Umbilical cord (tissue), 2 donors: ENCODE measurements around the gene NADSYN1. TPM values are rescaled to one million over a fixed set of nuclear protein-coding genes. Genes with fewer than 3 reads are reported as not detected.

Experiments
- DNase-seq: peaks from one replicate; pipeline ENCODE4 v3.0.0-alpha.2; 2015; ENCODE audit warnings: low spot score
- total RNA-seq: library from RNA; depleted of rRNA; stranded (reverse); fragments of >200 nt; gene quantifications from one replicate; pipeline ENCODE4 v1.2.3, GENCODE V29; 2014; ENCODE audit warnings: low replicate concordance; ENCODE audit not compliant: insufficient read depth

The NADSYN1 gene
- total RNA-seq, 1 donor from 2014 or later = 92.9 TPM

GRCh38 chr11:71548120-71548519, 95.1 kb downstream of the NADSYN1 start, which contains the start of gene KRTAP5-9:
KRTAP5-9 (plus strand) TSS chr11:71548420; CDS start chr11:71548658, 238 bp downstream.
- DNase-seq = no peak

- no peak for DNase-seq
These were observed 95.7 kb downstream of the NADSYN1 start for GRCh38 chr11:71548716-71549151.

Other genes with a start within 250 kb of the NADSYN1 start
- gene SHANK2, start 200.6 kb upstream of the NADSYN1 start, total RNA-seq = 40.0 TPM
- gene DHCR7, start 4.8 kb upstream of the NADSYN1 start, total RNA-seq = 6.0 TPM
- gene KRTAP5-7, start 74.1 kb downstream of the NADSYN1 start, total RNA-seq = not detected
- not detected for gene KRTAP5-8, start 84.8 kb downstream of the NADSYN1 start, total RNA-seq
- 0.72 TPM for gene KRTAP5-9, start 95.2 kb downstream of the NADSYN1 start, total RNA-seq
- gene KRTAP5-10, start 112.4 kb downstream of the NADSYN1 start, total RNA-seq = not detected
- 8.9 TPM for gene KRTAP5-11, start 129.7 kb downstream of the NADSYN1 start, total RNA-seq